Smooth muscle cell (in vitro differentiated cells): ENCODE measurements around the gene TENT5C. TPM values are rescaled to one million over a fixed set of nuclear protein-coding genes. Genes with fewer than 3 reads are reported as not detected.

Source experiments
- DNase-seq: peaks from one replicate; lab custom pipeline; 2025; ENCODE audit not compliant: unreplicated experiment; lab: John Stamatoyannopoulos, UW
- H2AFZ ChIP-seq: fragments of 200-600 bp; sonication (generic); 2 replicates; pipeline ENCODE4 v1.6.0; 2016; ENCODE audit warnings: antibody characterized with exemption, low read depth, mild to moderate bottlenecking
- H3F3A ChIP-seq: fragments of 200-600 bp; sonication (generic); 2 replicates; pipeline ENCODE4 v1.6.0; 2017; ENCODE audit warnings: antibody characterized with exemption, low read depth
- H3K27ac ChIP-seq: fragments of 200-600 bp; sonication (generic); 2 replicates; pipeline ENCODE4 v1.5.1; 2016; ENCODE audit warnings: low read depth, mild to moderate bottlenecking
- H3K27me3 ChIP-seq: fragments of 200-600 bp; sonication (generic); 2 replicates; pipeline ENCODE4 v1.6.1; 2016; ENCODE audit warnings: low read depth, mild to moderate bottlenecking
- H3K36me3 ChIP-seq: fragments of 200-600 bp; sonication (generic); 2 replicates; pipeline ENCODE4 v1.5.1; 2016; ENCODE audit warnings: low read depth
- H3K4me1 ChIP-seq: fragments of 200-600 bp; sonication (generic); 2 replicates; pipeline ENCODE4 v1.5.1; 2016; ENCODE audit warnings: low read depth
- H3K4me2 ChIP-seq: fragments of 200-600 bp; sonication (generic); 2 replicates; pipeline ENCODE4 v1.6.0; 2016; ENCODE audit warnings: mild to moderate bottlenecking
- H3K4me3 ChIP-seq: fragments of 200-600 bp; sonication (generic); 2 replicates; pipeline ENCODE4 v1.5.1; 2016; ENCODE audit warnings: mild to moderate bottlenecking
- H3K79me2 ChIP-seq: fragments of 200-600 bp; sonication (generic); 2 replicates; pipeline ENCODE4 v1.6.0; 2016; ENCODE audit warnings: low read depth, mild to moderate bottlenecking
- H3K9ac ChIP-seq: fragments of 200-600 bp; sonication (generic); 2 replicates; pipeline ENCODE4 v1.6.0; 2016; ENCODE audit warnings: low read depth
- H3K9me3 ChIP-seq: fragments of 200-600 bp; sonication (generic); replicated peaks from 2 replicates; pipeline ENCODE4 v1.5.1; 2016; ENCODE audit warnings: low read depth
- H4K20me1 ChIP-seq: fragments of 200-600 bp; sonication (generic); 2 replicates; pipeline ENCODE4 v1.6.0; 2016; ENCODE audit warnings: low read depth
- WGBS: methylation state at CpG from one replicate; pipeline ENCODE4 v1.1.7; 2016; ENCODE audit warnings: low lambda C conversion rate; 5-methylcytosine and 5-hydroxymethylcytosine counted together
- polyA plus RNA-seq: library from polyadenylated mRNA; unstranded; fragments of >200 nt; fragmentation: Nextera tagmentation; extraction: Ambion mirVana; gene quantifications from 2 replicates; pipeline ENCODE4 v1.2.1, GENCODE V29; 2016
- total RNA-seq: library from RNA; depleted of rRNA; stranded (reverse); fragments of >200 nt; gene quantifications from 2 replicates; pipeline ENCODE4 v1.2.3, GENCODE V29; 2014
- TF ChIP-seq, protein P1 (sequence below): fragments of 200-600 bp; sonication (generic); IDR thresholded peaks from 2 replicates; pipeline ENCODE4 v1.5.1; 2017; ENCODE audit warnings: borderline replicate concordance, mild to moderate bottlenecking, antibody characterized with exemption; ENCODE audit not compliant: insufficient read depth, poor library complexity, severe bottlenecking

The TENT5C gene
- total and polyA plus RNA-seq, 2 experiments from 2014 or later, result 5.3 to 5.7 TPM

DNA sequence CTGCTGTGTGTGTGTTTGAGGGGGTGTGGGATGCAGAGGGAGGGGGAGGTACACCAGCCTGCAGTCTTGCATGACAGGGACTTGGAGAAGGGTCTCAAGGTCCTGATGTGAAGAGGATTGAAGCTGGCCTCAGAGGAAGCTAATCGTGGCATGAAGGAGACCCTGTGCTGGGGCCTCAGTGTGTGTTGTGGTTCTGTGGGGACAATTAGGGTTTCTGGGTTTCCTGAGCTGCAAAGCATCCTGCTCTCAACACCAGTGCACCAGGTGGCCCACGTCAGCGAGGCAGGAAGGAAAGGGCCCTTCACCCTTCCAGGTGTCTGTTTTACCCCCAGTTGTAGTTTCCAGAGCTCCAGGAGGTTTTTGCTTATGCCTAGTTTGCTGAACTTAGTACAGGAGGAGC lies 52.8 kb downstream of the TENT5C start:
- no peak overlapping the region for H3K4me2 ChIP-seq
- H3K4me1 ChIP-seq, result no peaks in the 10 kb centered on the region
- no peaks in the 10 kb centered on the region for H3K9me3 ChIP-seq
- H3K36me3 ChIP-seq, result no peaks in the 10 kb centered on the region
- H3K9ac ChIP-seq, result no peak overlapping the region
- H3F3A ChIP-seq, result peaks cover 4% of the 10 kb centered on the region
- no peak overlapping the region for H2AFZ ChIP-seq
- no peak overlapping the region for H3K27ac ChIP-seq
- no peaks in the 10 kb centered on the region for H3K27me3 ChIP-seq
- TF ChIP-seq, protein P1, sequence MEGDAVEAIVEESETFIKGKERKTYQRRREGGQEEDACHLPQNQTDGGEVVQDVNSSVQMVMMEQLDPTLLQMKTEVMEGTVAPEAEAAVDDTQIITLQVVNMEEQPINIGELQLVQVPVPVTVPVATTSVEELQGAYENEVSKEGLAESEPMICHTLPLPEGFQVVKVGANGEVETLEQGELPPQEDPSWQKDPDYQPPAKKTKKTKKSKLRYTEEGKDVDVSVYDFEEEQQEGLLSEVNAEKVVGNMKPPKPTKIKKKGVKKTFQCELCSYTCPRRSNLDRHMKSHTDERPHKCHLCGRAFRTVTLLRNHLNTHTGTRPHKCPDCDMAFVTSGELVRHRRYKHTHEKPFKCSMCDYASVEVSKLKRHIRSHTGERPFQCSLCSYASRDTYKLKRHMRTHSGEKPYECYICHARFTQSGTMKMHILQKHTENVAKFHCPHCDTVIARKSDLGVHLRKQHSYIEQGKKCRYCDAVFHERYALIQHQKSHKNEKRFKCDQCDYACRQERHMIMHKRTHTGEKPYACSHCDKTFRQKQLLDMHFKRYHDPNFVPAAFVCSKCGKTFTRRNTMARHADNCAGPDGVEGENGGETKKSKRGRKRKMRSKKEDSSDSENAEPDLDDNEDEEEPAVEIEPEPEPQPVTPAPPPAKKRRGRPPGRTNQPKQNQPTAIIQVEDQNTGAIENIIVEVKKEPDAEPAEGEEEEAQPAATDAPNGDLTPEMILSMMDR, result no peak
- DNase-seq, result no peak
- no peaks in the 10 kb centered on the region for H4K20me1 ChIP-seq
- H3K79me2 ChIP-seq, result no peaks in the 10 kb centered on the region
- 94% methylated on average over 3 of the region's 3 CpGs for WGBS
- no peak overlapping the region for H3K4me3 ChIP-seq

DNA sequence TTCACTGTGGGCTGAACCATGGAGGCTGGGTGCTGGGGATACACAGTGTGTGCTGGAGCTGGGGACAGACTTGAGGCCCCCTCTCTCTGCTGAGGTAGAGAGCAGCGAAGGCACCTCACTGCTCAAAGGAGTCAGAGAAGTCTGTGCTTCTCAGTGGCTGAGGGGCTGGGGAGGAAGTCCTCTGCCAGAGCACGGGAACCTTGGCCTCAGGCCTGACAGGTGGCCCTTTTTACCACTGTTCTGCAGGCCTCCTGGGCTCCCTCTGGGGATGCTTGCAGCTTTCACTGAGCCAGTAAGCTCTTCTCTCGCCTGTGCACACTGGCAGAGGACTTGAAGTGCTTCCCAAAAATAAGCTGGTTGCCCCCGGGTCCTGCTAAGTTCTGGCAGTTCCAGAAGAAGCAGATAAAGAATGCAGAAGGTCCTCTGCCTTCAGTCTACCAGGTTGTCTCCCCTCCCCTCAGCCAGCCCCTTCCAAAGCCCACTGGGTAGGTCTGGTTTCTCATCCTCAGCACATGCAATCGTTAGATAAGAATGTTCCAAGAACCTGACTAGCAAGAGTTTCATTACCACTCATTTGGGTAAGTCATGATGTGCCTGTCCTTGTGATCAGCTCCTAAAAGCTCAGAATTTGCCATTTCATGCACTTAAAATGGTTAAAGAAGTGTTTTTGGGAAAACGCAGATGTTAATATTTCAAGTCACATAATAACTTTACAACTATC lies 53.9 kb downstream of the TENT5C start:
- Histone ChIP-seq H3K27me3 (no peaks in the 10 kb centered on the region), H3K79me2 (no peaks in the 10 kb centered on the region), H3K36me3 (no peaks in the 10 kb centered on the region), H3K4me1 (no peaks in the 10 kb centered on the region), H3K9me3 (no peaks in the 10 kb centered on the region), H3F3A (peaks cover 4% of the 10 kb centered on the region), H3K4me3 (no peak overlapping the region), H3K27ac (no peak overlapping the region), H4K20me1 (no peaks in the 10 kb centered on the region), H3K9ac (no peak overlapping the region), H2AFZ (no peak overlapping the region), H3K4me2 (no peak overlapping the region)
- TF ChIP-seq, protein P1, result no peak
- 82% methylated on average over 6 of the region's 6 CpGs for WGBS
- no peak for DNase-seq

DNA sequence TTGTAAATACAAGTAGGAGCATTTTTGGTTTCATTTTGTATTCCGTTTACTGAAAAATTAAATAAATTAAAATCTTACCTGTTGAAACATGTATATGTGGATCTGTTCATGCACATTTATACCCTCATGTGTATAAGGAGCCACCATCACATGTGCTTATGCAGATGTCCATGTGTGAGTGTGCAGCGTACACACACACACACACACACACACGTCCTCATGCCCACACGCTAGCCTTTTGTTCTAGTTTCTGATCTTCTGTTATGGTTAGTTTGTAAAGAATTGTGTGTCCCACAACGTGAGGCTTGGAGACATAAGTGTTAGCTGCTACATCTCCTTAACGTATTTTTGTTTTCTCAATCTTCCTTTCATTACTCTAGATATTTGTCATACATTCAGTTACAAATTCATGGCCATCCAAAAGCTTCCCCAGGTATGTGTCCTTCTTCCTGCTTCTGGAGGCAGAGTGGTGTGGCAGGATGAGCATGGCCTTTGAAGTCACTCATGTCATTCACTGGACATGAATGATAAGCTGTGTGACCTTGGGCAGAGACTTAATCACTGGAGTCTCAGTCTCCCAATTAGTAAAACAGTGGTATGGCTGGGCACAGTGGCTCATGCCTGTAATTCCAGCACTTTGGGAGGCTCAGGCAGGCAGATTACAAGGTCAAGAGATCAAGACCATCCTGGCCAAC lies 54.6 kb downstream of the TENT5C start:
- H3K27me3 ChIP-seq, result no peaks in the 10 kb centered on the region
- no peaks in the 10 kb centered on the region for H3K4me1 ChIP-seq
- H3F3A ChIP-seq, result peaks cover 4% of the 10 kb centered on the region
- H3K4me3 ChIP-seq, result no peak overlapping the region
- no peak overlapping the region for H3K4me2 ChIP-seq
- no peak overlapping the region for H2AFZ ChIP-seq
- WGBS, result 91% methylated on average over 6 of the region's 6 CpGs
- no peak overlapping the region for H3K27ac ChIP-seq
- TF ChIP-seq, protein P1, result no peak
- H3K9ac ChIP-seq, result no peak overlapping the region
- H3K9me3 ChIP-seq, result no peaks in the 10 kb centered on the region
- H3K79me2 ChIP-seq, result no peaks in the 10 kb centered on the region
- H3K36me3 ChIP-seq, result no peaks in the 10 kb centered on the region
- no peak for DNase-seq
- H4K20me1 ChIP-seq, result no peaks in the 10 kb centered on the region
